ENCODE measurements around the gene AZGP1.
A peak's percentile ranks its signal among the peaks of the same experiment; 100 is the strongest.
"Not testable (repeated sequence)": the region's sequence is repeated elsewhere in the genome, so short reads cannot be mapped to it uniquely, and the experiment has no call there.

Gene AZGP1

DNA sequence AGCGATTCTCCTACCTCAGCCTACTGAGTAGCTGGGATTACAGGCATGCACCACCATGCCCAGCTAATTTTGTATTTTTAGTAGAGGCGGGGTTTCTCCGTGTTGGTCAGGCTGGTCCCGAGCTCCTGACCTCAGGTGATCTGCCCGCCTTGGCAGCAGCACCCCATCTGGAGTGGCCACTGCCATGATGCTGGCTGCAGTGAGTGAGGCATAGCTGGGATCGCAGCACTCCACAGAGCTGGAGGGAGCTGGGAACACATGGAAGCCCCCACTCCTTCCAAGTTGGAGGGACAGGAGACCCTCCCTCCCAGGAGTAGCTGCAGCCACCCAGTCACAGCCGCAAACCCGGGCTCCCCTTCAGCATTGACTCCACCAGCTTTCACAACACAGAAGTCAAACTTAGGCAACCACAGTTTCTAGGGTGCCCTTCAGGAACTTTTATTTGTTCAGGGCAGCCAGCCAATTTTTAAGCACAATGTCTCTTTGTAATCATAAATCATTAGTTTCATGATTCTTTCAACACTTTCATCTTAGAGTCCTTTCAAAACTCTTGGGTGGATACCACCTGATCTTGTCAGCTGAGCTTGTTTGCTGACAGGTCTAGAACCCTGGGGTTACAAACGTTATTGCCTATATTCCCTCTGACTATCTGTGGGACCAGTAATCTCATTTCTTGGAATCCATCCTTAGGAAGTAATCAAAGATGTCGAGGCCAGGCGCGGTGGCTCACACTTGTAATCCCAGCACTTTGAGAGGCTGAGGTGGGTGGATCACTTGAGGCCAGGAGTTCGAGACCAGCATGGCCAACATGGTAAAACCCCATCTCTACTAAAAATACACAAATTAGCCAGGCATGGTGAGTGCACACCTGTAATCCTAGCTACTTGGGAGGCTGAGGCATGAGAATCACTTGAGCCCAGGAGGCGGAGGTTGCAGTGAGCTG lies 36.8 kb upstream of the AZGP1 start:
- not testable (repeated sequence) for H3K9ac ChIP-seq (ENCODE audit: low read length)

DNA sequence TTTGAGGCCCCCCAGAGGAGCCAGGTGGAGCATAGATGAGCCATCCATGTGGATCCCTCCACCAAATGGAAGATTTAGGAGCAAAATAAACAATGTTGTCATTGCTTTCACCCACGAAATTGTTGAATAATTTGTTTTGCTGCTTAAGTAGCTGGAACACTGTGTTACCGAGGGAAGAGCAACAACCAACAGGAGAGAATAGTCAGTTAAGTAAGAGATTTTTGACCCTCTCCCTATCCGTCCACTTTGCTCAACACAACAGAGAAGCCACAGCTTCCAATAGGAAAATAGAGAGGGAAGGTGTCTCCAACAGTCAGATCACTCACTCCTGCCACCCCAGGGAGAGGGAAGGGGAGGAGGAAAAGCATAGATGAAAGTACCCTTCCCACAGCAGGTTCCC lies 35.7 kb upstream of the AZGP1 start:
- Histone ChIP-seq H3K27ac (ENCODE audit: low read depth, low read length) (no peak overlapping the region), H3K9ac (ENCODE audit: low read length) (no peak overlapping the region), H3K4me3 (ENCODE audit: low read depth in 1 of 2, low read length in 2 of 2) (no peak overlapping the region), H3K27me3 (ENCODE audit: control insufficient read depth in 1 of 2, insufficient read depth in 2 of 2, low read length in 2 of 2) (no peaks in the 10 kb centered on the region), H3K4me1 (ENCODE audit: insufficient read depth, low read length) (peaks cover 10% of the 10 kb centered on the region), H3K36me3 (ENCODE audit: insufficient read depth, low read length) (no peaks in the 10 kb centered on the region), H3K9me3 (ENCODE audit: low read length) (no peaks in the 10 kb centered on the region)

More for the DNA sequence above, 36.8 kb upstream of the AZGP1 start:
- not testable (repeated sequence) for H3K27ac ChIP-seq (ENCODE audit: low read depth, low read length); H3K9me3 ChIP-seq (ENCODE audit: low read length); H3K27me3 ChIP-seq (ENCODE audit: control insufficient read depth in 1 of 2, insufficient read depth in 2 of 2, low read length in 2 of 2); H3K4me3 ChIP-seq (ENCODE audit: low read depth in 1 of 2, low read length in 2 of 2); H3K36me3 ChIP-seq (ENCODE audit: insufficient read depth, low read length)
- H3K4me1 ChIP-seq (ENCODE audit: insufficient read depth, low read length), result peaks cover 20% of the 10 kb centered on the region

DNA sequence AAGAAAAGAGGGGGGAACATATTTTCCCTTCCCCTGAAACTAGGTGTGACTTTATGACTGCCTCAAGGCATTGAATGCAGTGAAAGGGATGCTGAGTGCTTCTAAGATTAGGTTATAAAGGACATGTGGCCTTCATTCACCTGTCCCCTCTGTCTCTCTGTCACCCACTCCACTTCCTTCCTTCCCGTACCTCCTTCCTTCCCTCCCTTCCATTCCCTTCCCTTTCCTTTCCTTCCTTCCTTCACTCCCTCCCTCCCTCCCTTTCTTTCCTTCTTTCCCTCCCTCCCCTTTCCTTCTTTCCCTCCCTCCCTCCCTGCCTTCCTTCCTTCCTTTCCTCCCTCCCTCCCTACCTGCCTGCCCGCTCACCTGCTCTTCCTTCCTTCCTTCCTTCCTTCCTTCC lies 35.1 kb upstream of the AZGP1 start:
- no peak overlapping the region for H3K4me3 ChIP-seq (ENCODE audit: low read depth in 1 of 2, low read length in 2 of 2)
- H3K27ac ChIP-seq (ENCODE audit: low read depth, low read length), result no peak overlapping the region
- H3K27me3 ChIP-seq (ENCODE audit: control insufficient read depth in 1 of 2, insufficient read depth in 2 of 2, low read length in 2 of 2), result no peaks in the 10 kb centered on the region
- H3K9me3 ChIP-seq (ENCODE audit: low read length), result no peaks in the 10 kb centered on the region
- H3K4me1 ChIP-seq (ENCODE audit: insufficient read depth, low read length), result peaks cover 5% of the 10 kb centered on the region
- H3K9ac ChIP-seq (ENCODE audit: low read length), result no peak overlapping the region
- no peaks in the 10 kb centered on the region for H3K36me3 ChIP-seq (ENCODE audit: insufficient read depth, low read length)

DNA sequence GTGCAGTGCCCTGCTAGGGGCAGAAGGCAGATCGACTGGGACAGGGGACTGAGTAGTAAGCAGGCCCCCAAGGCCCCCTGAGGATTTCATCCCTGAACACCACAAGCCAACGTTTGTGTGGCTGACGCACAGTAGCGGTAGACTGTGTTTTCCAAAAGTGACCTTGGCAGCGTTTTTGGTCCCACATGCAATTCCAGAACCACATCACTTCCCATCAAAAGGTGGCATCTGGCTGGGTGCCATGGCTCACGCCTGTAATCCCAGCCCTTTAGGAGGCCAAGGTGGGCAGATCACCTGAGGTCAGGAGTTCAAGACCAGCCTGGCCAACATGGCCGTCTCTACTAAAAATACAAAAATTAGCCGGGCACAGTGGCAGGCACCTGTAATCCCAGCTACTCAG lies 34.1 kb upstream of the AZGP1 start:
- not testable (repeated sequence) for H3K27me3 ChIP-seq (ENCODE audit: control insufficient read depth in 1 of 2, insufficient read depth in 2 of 2, low read length in 2 of 2); H3K36me3 ChIP-seq (ENCODE audit: insufficient read depth, low read length); H3K9ac ChIP-seq (ENCODE audit: low read length); H3K4me3 ChIP-seq (ENCODE audit: low read depth in 1 of 2, low read length in 2 of 2); H3K27ac ChIP-seq (ENCODE audit: low read depth, low read length); H3K4me1 ChIP-seq (ENCODE audit: insufficient read depth, low read length); H3K9me3 ChIP-seq (ENCODE audit: low read length)

DNA sequence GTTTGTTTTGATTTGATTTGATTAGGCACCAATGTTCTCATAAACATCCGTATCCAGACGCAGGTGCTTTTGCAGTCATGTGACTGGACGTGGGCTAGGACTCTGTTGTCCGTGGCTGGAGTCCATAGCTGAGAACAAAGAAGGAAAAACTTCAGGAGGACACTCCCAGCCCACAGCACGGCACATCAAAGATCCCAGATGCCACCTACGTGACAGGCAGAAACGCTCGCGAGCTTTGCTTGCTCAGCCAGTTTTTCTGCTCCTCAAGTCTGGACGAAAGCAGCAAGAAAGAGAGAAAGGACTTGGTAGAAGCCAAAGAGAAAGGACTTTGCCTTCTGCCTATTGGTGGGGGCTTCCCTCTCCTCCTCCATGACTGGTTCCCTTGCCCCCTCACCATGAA lies 32.7 kb upstream of the AZGP1 start:
- H3K9ac ChIP-seq (ENCODE audit: low read length), result no peak overlapping the region
- no peaks in the 10 kb centered on the region for H3K4me1 ChIP-seq (ENCODE audit: insufficient read depth, low read length)
- H3K9me3 ChIP-seq (ENCODE audit: low read length), result no peaks in the 10 kb centered on the region
- H3K36me3 ChIP-seq (ENCODE audit: insufficient read depth, low read length), result no peaks in the 10 kb centered on the region
- no peak overlapping the region for H3K4me3 ChIP-seq (ENCODE audit: low read depth in 1 of 2, low read length in 2 of 2)
- H3K27ac ChIP-seq (ENCODE audit: low read depth, low read length), result no peak overlapping the region
- H3K27me3 ChIP-seq (ENCODE audit: control insufficient read depth in 1 of 2, insufficient read depth in 2 of 2, low read length in 2 of 2), result no peaks in the 10 kb centered on the region

DNA sequence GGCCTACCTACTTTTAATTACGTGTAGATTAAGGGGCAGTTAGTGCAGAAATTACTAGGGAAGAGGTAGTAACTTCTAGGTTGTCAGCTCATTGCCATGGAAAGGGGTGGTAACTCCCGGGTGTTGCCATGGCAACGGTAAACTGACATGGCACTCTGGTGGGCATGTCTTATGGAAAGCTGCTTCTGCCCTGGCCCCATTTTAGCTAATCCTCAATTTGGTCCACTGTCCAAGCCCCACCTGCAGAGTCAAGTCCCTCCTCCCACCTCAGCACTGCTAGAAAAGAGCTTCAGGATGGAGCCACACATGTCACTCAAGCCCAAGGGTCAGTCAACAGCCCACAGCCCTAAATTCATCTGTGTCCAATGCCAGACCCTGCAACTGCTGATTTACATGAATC lies 32.1 kb upstream of the AZGP1 start:
- no peak overlapping the region for H3K27ac ChIP-seq (ENCODE audit: low read depth, low read length)
- H3K9me3 ChIP-seq (ENCODE audit: low read length), result no peaks in the 10 kb centered on the region
- no peaks in the 10 kb centered on the region for H3K4me1 ChIP-seq (ENCODE audit: insufficient read depth, low read length)
- no peak overlapping the region for H3K9ac ChIP-seq (ENCODE audit: low read length)
- no peak overlapping the region for H3K4me3 ChIP-seq (ENCODE audit: low read depth in 1 of 2, low read length in 2 of 2)
- no peaks in the 10 kb centered on the region for H3K36me3 ChIP-seq (ENCODE audit: insufficient read depth, low read length)
- no peaks in the 10 kb centered on the region for H3K27me3 ChIP-seq (ENCODE audit: control insufficient read depth in 1 of 2, insufficient read depth in 2 of 2, low read length in 2 of 2)

DNA sequence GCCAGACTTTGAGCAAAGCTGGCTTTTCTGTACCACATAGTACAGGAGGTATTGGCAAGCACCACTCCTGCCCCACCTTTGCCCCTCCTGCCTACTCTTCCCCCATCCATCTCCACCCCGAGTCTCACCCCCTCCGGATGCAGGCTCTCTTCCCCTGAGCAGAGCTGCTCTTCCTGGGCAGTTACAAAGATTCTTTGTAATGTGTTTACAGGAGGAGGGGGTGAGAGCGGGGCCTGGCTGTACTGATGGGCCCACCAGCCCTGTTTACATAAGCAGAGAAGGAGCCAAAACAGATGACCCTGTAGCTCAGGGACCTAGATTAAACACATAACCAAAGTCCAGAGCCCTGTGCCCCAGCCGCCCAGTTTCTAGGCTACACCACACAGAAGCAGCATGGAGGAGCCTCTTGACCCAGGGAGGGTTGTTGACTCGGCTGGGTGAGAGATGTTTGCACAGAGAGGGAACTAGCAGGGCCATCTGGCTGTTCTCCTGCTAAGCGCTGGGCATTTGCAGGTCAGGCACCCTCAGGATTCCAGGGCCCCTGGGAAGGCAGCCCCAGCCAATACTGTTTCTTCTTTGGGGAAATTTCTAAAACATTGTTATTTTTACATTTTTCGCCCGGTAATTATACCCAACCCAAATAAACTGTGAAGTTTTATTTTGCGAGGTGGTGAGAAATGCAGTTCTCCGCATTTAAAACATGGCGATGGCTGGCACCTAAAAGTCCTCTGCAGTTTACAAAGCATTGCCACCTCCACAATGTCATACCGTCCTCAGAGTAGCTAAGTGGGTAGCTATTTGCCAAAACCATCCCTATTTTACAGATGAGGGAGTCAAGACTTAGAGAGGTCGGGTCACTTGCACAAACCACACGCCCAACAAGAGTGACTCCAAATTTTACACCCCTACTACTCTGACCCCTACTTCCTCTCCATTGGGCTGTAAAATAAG lies 28.2 kb upstream of the AZGP1 start:
- no peak overlapping the region for H3K9ac ChIP-seq (ENCODE audit: low read length)
- H3K36me3 ChIP-seq (ENCODE audit: insufficient read depth, low read length), result no peaks in the 10 kb centered on the region
- no peaks in the 10 kb centered on the region for H3K4me1 ChIP-seq (ENCODE audit: insufficient read depth, low read length)
- H3K27me3 ChIP-seq (ENCODE audit: control insufficient read depth in 1 of 2, insufficient read depth in 2 of 2, low read length in 2 of 2), result no peaks in the 10 kb centered on the region
- H3K27ac ChIP-seq (ENCODE audit: low read depth, low read length), result no peak overlapping the region
- no peaks in the 10 kb centered on the region for H3K9me3 ChIP-seq (ENCODE audit: low read length)
- H3K4me3 ChIP-seq (ENCODE audit: low read depth in 1 of 2, low read length in 2 of 2), result no peak overlapping the region

DNA sequence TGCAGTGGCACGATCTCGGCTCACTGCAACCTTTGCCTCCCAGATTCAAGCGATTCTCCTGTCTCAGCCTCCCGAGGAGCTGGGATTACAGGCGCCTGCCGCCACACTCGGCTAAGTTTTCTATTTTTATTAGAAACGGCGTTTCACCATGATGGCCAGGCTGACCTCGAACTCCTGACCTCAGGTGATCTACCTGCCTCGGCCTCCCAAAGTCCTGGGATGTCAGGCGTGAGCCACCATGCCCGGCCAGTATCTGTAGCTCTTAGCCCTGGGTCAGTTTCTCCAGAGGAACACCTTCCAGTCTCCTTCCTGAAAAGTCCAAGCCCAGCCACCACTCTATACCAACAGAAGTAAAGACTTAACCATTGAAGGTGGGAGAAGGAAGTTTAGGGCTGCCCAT lies 24.4 kb upstream of the AZGP1 start:
- Histone ChIP-seq H3K27me3 (ENCODE audit: control insufficient read depth in 1 of 2, insufficient read depth in 2 of 2, low read length in 2 of 2) (no peaks in the 10 kb centered on the region), H3K27ac (ENCODE audit: low read depth, low read length) (no peak overlapping the region), H3K9ac (ENCODE audit: low read length) (no peak overlapping the region), H3K4me3 (ENCODE audit: low read depth in 1 of 2, low read length in 2 of 2) (no peak overlapping the region), H3K4me1 (ENCODE audit: insufficient read depth, low read length) (peaks cover 5% of the 10 kb centered on the region), H3K9me3 (ENCODE audit: low read length) (no peaks in the 10 kb centered on the region), H3K36me3 (ENCODE audit: insufficient read depth, low read length) (no peaks in the 10 kb centered on the region)

DNA sequence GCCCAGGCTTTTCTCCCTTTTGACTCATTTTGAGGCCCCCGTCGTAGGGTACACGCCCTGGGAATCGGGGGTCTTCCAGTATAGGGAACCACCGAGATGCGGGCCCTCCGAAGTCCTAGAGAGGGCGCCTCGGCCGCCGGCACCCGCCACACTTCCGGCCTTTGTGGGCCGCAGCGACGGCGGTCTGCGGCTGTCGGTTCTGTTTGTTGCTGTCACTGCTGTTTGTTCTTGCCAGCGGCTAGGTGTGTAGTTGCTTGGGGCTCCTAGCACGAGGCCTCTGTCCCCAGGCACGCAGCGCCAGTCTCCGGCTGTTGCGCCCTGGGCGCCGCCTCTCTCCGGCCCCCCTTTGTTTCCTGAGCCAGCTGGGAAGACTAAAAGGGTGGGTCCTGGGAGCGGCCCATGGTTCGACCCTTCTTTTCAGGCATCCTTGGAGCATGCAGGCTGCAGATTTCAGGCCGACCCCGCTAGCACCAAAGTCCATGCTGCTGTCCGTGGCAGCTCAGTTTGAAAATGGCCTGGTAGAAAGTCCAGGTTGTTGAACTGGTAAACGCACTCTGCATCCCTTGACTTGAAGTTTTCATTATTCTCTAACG lies 21.8 kb upstream of the AZGP1 start:
- H3K4me1 ChIP-seq (ENCODE audit: insufficient read depth, low read length), result peaks cover 12% of the 10 kb centered on the region
- H3K9me3 ChIP-seq (ENCODE audit: low read length), result no peaks in the 10 kb centered on the region
- H3K9ac ChIP-seq (ENCODE audit: low read length), result no peak overlapping the region
- H3K27ac ChIP-seq (ENCODE audit: low read depth, low read length), result peak overlapping the region; percentile 28
- no peaks in the 10 kb centered on the region for H3K36me3 ChIP-seq (ENCODE audit: insufficient read depth, low read length)
- peak overlapping the region; percentile 22 to 48 for H3K4me3 ChIP-seq (ENCODE audit: low read depth in 1 of 2, low read length in 2 of 2)
- no peaks in the 10 kb centered on the region for H3K27me3 ChIP-seq (ENCODE audit: control insufficient read depth in 1 of 2, insufficient read depth in 2 of 2, low read length in 2 of 2)

DNA sequence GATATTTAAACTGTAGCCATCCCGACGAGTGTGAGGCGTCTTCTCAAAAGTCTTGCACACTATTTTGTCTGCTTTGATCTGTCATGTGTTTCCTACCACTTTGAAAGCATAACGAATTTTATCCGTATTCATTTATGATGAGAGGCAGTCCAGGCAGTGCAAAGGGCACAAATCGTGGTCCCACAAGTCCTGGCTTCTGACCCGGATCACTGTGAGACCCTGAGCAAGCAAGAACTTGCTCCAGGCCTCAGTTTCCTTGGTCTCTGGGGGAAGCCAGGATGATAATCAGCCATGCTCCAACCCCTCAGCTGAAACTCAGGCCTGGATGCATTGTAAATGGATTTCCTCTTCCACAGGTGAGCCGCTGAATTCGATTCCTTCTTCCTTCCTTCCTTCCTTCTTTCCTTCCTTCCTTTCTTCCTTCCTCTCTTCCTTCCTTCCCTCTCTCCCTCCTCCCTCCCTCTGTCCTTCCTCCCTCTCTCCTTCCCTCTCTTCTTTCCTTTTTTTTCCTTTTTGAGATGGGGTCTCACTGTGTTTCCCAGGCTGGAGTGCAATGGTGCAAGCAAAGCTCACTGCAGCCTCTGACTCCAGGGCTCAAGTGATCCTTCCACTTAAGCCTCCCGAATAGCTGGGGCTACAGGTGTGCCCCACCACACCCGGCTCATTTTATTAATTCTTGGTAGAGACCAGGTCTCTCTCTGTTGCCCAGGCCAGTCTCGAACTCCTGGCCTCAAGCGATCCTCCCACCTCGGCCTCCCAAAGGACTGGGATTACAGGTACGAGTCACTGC lies 21.1 kb upstream of the AZGP1 start:
- H3K9me3 ChIP-seq (ENCODE audit: low read length), result no peaks in the 10 kb centered on the region
- H3K4me3 ChIP-seq (ENCODE audit: low read depth in 1 of 2, low read length in 2 of 2), result peak overlapping the region; percentile 22 to 48
- peaks cover 12% of the 10 kb centered on the region for H3K4me1 ChIP-seq (ENCODE audit: insufficient read depth, low read length)
- H3K36me3 ChIP-seq (ENCODE audit: insufficient read depth, low read length), result no peaks in the 10 kb centered on the region
- H3K9ac ChIP-seq (ENCODE audit: low read length), result no peak overlapping the region
- H3K27ac ChIP-seq (ENCODE audit: low read depth, low read length), result peak overlapping the region; percentile 28
- no peaks in the 10 kb centered on the region for H3K27me3 ChIP-seq (ENCODE audit: control insufficient read depth in 1 of 2, insufficient read depth in 2 of 2, low read length in 2 of 2)

DNA sequence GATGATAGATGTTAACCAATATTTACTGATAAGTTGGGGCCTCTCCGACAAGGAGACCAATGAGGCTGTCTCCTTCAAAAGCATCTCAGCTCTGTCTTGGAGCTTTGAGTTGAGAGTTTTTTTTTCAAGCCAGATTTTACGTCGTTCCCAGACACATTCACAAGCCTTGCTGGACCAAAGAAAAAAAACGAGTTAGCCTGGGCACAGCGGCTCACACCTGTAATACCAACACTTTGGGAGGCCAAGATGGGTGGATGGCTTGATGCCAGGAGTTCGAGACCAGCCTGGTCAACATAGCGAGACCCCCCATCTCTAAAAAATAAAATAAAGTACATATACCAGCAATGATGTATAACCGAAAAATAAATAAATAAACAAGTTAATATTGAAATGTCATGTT lies 19.0 kb upstream of the AZGP1 start:
- Histone ChIP-seq H3K9me3 (ENCODE audit: low read length) (no peaks in the 10 kb centered on the region), H3K4me1 (ENCODE audit: insufficient read depth, low read length) (peaks cover 12% of the 10 kb centered on the region), H3K27ac (ENCODE audit: low read depth, low read length) (no peak overlapping the region), H3K9ac (ENCODE audit: low read length) (no peak overlapping the region), H3K27me3 (ENCODE audit: control insufficient read depth in 1 of 2, insufficient read depth in 2 of 2, low read length in 2 of 2) (no peaks in the 10 kb centered on the region), H3K36me3 (ENCODE audit: insufficient read depth, low read length) (no peaks in the 10 kb centered on the region), H3K4me3 (ENCODE audit: low read depth in 1 of 2, low read length in 2 of 2) (no peak overlapping the region)
